Esophagus squamous epithelium (tissue), 5 donors: ENCODE measurements around the gene MAP3K9. TPM values are rescaled to one million over a fixed set of nuclear protein-coding genes. Genes with fewer than 3 reads are reported as not detected.

Experiments used
- DNase-seq: peaks from one replicate; lab custom pipeline; 2025; lab: John Stamatoyannopoulos, UW
- H3K27ac ChIP-seq, 4 donors: fragments of 200-600 bp; sonication (generic); one replicate each; pipeline ENCODE4 v1.5.1; 2016 to 2019; ENCODE audit warnings: mild to moderate bottlenecking in 1 of 4
- H3K27me3 ChIP-seq, 4 donors: fragments of 200-600 bp; sonication (generic); 1 replicate in 3 of 4; 2 replicates in 1 of 4; pipeline versions ENCODE4 v1.5.1 to v1.6.0; 2017 to 2021; ENCODE audit warnings: antibody characterized with exemption in 1 of 4
- H3K36me3 ChIP-seq, 3 donors: fragments of 200-600 bp; sonication (generic); one replicate each; pipeline ENCODE4 v1.5.1; 2016 to 2019
- H3K4me1 ChIP-seq, 3 donors: fragments of 200-600 bp; sonication (generic); one replicate each; pipeline ENCODE4 v1.5.1; 2017 to 2019
- H3K4me3 ChIP-seq, 4 donors: fragments of 200-600 bp; sonication (generic); 1 replicate in 3 of 4; 2 replicates in 1 of 4; pipeline ENCODE4 v1.5.1; 2016 to 2019; ENCODE audit warnings: mild to moderate bottlenecking in 2 of 4, moderate library complexity in 1 of 4
- H3K9me3 ChIP-seq, 3 donors: fragments of 200-600 bp; sonication (generic); one replicate each; pipeline ENCODE4 v1.5.1; 2016 to 2019
- CTCF ChIP-seq, 6 experiments: fragments of 450-650 bp in 4 of 6; fragments of 200-600 bp in 2 of 6; sonication (generic) in 2 of 6; IDR thresholded peaks; one replicate each; pipeline ENCODE4 v1.5.1; 2016 to 2019; ENCODE audit warnings: antibody characterized with exemption in 6 of 6, mild to moderate bottlenecking in 4 of 6, moderate library complexity in 4 of 6
- POLR2A ChIP-seq, 4 donors: fragments of 450-650 bp; IDR thresholded peaks; one replicate each; pipeline ENCODE4 v1.6.1; 2017; ENCODE audit warnings: antibody characterized with exemption in 4 of 4, mild to moderate bottlenecking in 4 of 4, moderate library complexity in 3 of 4
- WGBS, 2 donors: methylation state at CpG; one replicate each; pipeline ENCODE4 v1.1.5; 2018; 5-methylcytosine and 5-hydroxymethylcytosine counted together
- intact Hi-C: fragments of 100-400 bp; cut with DNase I; formaldehyde crosslinking; loops from one replicate; pipeline ENCODE4 v1.15.0; 2022
- total RNA-seq, 4 donors: library from RNA; depleted of rRNA; stranded (reverse); fragments of >200 nt; gene quantifications; one replicate each; pipeline ENCODE4 v1.1.0, GENCODE V29; 2016
- donor health status: DM: yes; HTN: yes; CAD: no.

Gene MAP3K9
- total RNA-seq, 4 donors from 2014 or later: 8.1 to 34.0 (median 14.7) TPM

GRCh38 chr14:70711451-70711850 lies 97.9 kb downstream of the MAP3K9 start:
- Histone ChIP-seq H3K4me1 (peaks cover 3 to 52% (median 6%) of the 10 kb centered on the region in 3 donors), H3K27me3 (no peaks in the 10 kb centered on the region), H3K4me3 (no peak overlapping the region), H3K36me3 (no peaks in the 10 kb centered on the region), H3K9me3 (no peaks in the 10 kb centered on the region), H3K27ac (no peak overlapping the region)
- WGBS, 2 donors: 100% methylated on average over 1 of the region's 1 CpG
- DNase-seq: no peak
- intact Hi-C loops: no loop called here
- TF ChIP-seq CTCF (IDR thresholded peaks at IDR 0.05) (no peak), POLR2A (IDR thresholded peaks at IDR 0.05) (no peak)

GRCh38 chr14:70709726-70710382 lies 99.5 kb downstream of the MAP3K9 start:
- no peaks in the 10 kb centered on the region for H3K27me3 ChIP-seq
- H3K36me3 ChIP-seq: no peaks in the 10 kb centered on the region
- TF ChIP-seq POLR2A (IDR thresholded peaks at IDR 0.05): no peak
- TF ChIP-seq CTCF (IDR thresholded peaks at IDR 0.05): no peak
- peak overlapping the region; percentile 31 to 82 (median 70) for H3K27ac ChIP-seq
- H3K9me3 ChIP-seq: no peaks in the 10 kb centered on the region
- peaks cover 3 to 63% (median 6%) of the 10 kb centered on the region in 3 donors for H3K4me1 ChIP-seq
- intact Hi-C loops: no loop called here
- 46 to 54% methylated on average over 5 to 6 of the region's 8 CpGs for WGBS, 2 donors
- no peak for DNase-seq
- H3K4me3 ChIP-seq: no peak overlapping the region

GRCh38 chr14:70708717-70709570 lies 100.4 kb downstream of the MAP3K9 start:
- DNase-seq: no peak
- H3K9me3 ChIP-seq: no peaks in the 10 kb centered on the region
- H3K27ac ChIP-seq: peak overlapping the region in 3 of 4 donors; percentile 62 to 82 (median 78)
- no peaks in the 10 kb centered on the region for H3K27me3 ChIP-seq
- peaks cover 3 to 62% (median 6%) of the 10 kb centered on the region in 3 donors for H3K4me1 ChIP-seq
- 80 to 81% methylated on average over 12 to 15 of the region's 15 CpGs for WGBS, 2 donors
- intact Hi-C loops: no loop called here
- no peak for TF ChIP-seq CTCF (IDR thresholded peaks at IDR 0.05)
- TF ChIP-seq POLR2A (IDR thresholded peaks at IDR 0.05): no peak
- H3K36me3 ChIP-seq: no peaks in the 10 kb centered on the region
- no peak overlapping the region for H3K4me3 ChIP-seq

- H3K9me3 ChIP-seq: no peaks in the 10 kb centered on the region
- no peak overlapping the region for H3K4me3 ChIP-seq
- peak overlapping the region; percentile 40 to 80 (median 67) for H3K27ac ChIP-seq
- WGBS, 2 donors: 59 to 80% methylated on average over 6 of the region's 6 CpGs
- intact Hi-C loops: no loop called here
- no peak for DNase-seq
- no peaks in the 10 kb centered on the region for H3K27me3 ChIP-seq
- no peaks in the 10 kb centered on the region for H3K36me3 ChIP-seq
- TF ChIP-seq POLR2A (IDR thresholded peaks at IDR 0.05) (no peak), CTCF (IDR thresholded peaks at IDR 0.05) (no peak)
- H3K4me1 ChIP-seq: peaks cover 0 to 57% (median 6%) of the 10 kb centered on the region in 3 donors
Measured at GRCh38 chr14:70707138-70708038, 101.9 kb downstream of the MAP3K9 start.
